Liver (tissue), 3 donors: ENCODE results near the gene PTRH2.

Experiments
- CTCF ChIP-seq: fragments of 150-350 bp; IDR thresholded peaks from 2 replicates; pipeline ENCODE4 v1.5.1; 2017; ENCODE audit warnings: improper control_type of control experiment, low read depth, low read length; ENCODE audit not compliant: missing input control
- GABPA ChIP-seq, 2 donors: IDR thresholded peaks in 1 of 2; conservative IDR thresholded peaks in 1 of 2; 2 replicates each; pipeline ENCODE4 v1.6.1; 2016; ENCODE audit warnings: antibody characterized with exemption in 2 of 2, mild to moderate bottlenecking in 1 of 2, moderate library complexity in 1 of 2
- JUND ChIP-seq, 2 donors: IDR thresholded peaks; 2 replicates each; pipeline ENCODE4 v1.6.1; 2016; ENCODE audit warnings: antibody characterized with exemption in 2 of 2
- donor health status: healthy.
- donor health status: healthy.

GRCh38 chr17:59652119-59652518 lies 55.1 kb downstream of the PTRH2 start:
- no peak for TF ChIP-seq CTCF
- no peak for TF ChIP-seq JUND (IDR thresholded peaks at IDR 0.05)
- TF ChIP-seq GABPA (IDR thresholded peaks at IDR 0.05 in 1 of 2, conservative IDR thresholded peaks at IDR 0.05 in 1 of 2), result no peak
